Fibroblast of gingiva (primary cell): ENCODE data around the gene ENOSF1.
A peak's percentile ranks its signal among the peaks of the same experiment; 100 is the strongest.
"Not testable (repeated sequence)": the region's sequence is repeated elsewhere in the genome, so short reads cannot be mapped to it uniquely, and the experiment has no call there.

Experiments
- DNase-seq: peaks from one replicate; pipeline ENCODE4 v3.0.0-alpha.2; 2011; ENCODE audit warnings: low read depth

The ENOSF1 gene, protein sequence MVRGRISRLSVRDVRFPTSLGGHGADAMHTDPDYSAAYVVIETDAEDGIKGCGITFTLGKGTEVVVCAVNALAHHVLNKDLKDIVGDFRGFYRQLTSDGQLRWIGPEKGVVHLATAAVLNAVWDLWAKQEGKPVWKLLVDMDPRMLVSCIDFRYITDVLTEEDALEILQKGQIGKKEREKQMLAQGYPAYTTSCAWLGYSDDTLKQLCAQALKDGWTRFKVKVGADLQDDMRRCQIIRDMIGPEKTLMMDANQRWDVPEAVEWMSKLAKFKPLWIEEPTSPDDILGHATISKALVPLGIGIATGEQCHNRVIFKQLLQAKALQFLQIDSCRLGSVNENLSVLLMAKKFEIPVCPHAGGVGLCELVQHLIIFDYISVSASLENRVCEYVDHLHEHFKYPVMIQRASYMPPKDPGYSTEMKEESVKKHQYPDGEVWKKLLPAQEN

GRCh38 chr18:712401-713134 lies at the start of gene ENOSF1:
Gene ENOSF1, minus strand, starts transcription at chr18:712630. Its CDS starts 43 bp downstream, at chr18:712587.
- peak; percentile 84 for DNase-seq

DNA sequence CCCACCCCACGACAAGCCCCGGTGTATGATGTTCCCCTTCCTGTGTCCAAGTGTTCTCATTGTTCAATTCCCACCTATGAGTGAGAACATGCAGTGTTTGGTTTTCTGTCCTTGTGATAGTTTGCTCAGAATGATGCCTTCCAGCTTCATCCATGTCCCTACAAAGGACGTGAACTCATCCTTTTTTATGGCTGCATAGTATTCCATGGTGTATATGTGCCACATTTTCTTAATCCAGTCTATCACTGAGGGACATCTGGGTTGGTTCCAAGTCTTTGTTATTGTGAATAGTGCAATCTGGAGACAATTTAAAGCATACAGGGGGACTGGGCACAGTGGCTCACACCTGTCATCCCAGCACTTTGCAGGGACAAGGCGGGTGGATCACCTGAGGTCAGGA lies 47.4 kb upstream of the ENOSF1 start:
- not testable (repeated sequence) for DNase-seq

DNA sequence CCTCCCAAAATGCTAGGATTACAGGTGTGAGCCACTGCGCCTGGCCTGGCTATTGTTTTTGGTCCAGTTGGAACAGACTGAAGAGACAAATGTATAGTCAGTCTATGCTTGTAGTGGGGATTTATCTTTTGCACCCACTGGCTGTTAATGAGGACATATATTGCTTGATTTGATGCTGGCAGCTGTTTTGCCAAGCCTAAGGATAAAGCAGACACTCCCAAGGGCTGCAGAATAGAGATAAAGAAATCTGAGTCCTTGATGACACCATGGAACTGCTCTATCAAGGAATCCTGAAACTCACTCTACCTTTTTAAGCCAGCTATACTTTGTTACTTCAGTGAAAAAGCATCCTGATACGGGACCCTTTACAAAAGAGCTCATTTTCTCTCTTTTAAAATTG lies 43.1 kb upstream of the ENOSF1 start:
- no peak for DNase-seq

- no peak for DNase-seq
These were observed 42.2 kb upstream of the ENOSF1 start for GRCh38 chr18:754656-755055.

GRCh38 chr18:750456-750855 lies 38.0 kb upstream of the ENOSF1 start:
- DNase-seq, result no peak

DNA sequence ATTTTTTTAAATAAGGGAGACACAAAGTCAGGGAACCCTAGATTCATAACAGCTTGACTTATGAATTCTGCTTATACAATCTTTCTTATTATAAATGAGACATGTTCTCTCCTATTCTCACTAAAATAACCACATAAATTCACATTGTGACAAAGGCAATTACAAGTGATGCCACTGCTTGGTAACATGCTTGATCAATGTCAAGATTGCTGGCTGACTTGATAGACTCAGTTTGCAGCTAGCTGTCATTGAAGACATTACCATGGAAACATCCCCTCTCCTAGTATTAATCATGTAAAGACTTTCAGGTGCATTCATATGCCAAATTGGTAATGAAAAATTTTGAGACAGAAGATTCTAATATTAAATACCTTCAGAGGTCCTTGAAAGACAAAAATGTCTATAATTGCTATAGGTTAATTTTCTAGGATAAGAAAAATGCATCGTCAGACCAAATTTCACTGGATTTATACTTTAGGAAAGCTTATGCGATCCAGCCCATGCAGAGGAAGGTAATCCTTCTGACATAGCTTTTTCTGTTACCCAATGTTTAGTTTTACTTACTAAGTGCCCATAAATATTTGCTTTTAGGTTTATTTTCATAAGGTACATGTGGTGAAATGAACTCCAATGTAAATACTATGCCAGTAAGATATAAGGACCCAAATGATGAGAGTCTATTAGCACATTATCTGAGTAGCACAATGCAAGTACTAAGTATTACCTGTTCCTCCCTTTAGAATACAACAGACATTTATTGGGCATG lies 32.6 kb upstream of the ENOSF1 start:
- DNase-seq, result no peak

- peak; percentile 36 for DNase-seq
These were observed 29.6 kb upstream of the ENOSF1 start for GRCh38 chr18:741931-742512.

GRCh38 chr18:732371-732770 lies 19.9 kb upstream of the ENOSF1 start:
- DNase-seq, result no peak

- DNase-seq, result no peak
These were observed 18.8 kb upstream of the ENOSF1 start for GRCh38 chr18:731185-731584.

GRCh38 chr18:730692-731091 lies 18.3 kb upstream of the ENOSF1 start:
- DNase-seq, result no peak

- not testable (repeated sequence) for DNase-seq
These were observed 17.7 kb upstream of the ENOSF1 start for GRCh38 chr18:730120-730519.

- DNase-seq, result no peak
These were observed 13.2 kb upstream of the ENOSF1 start for GRCh38 chr18:725646-726045.

DNA sequence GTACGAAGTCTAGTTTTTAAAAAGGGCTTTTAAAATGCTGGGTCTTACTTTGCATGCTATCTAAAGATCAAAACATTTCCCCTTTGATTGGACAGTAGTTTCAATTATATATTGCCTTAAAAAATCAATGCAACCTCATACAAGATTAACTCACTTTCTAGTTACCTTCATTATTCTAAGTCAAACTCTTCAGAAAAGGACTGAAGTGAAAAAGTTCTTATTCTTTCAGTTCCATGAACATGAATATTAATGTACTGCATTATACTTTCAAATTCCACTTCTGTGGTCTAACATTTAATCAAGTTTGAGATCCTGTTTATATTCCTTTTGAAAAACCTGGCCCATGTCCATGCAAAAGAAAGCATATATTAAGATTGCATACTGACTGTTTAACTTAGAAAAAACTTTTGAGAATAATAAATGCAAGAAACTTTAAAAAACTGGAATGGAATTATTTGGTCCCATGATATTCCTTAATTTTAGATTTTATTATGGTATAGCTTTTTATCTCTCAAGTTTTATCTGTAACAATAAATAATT lies 11.2 kb upstream of the ENOSF1 start:
- no peak for DNase-seq

DNA sequence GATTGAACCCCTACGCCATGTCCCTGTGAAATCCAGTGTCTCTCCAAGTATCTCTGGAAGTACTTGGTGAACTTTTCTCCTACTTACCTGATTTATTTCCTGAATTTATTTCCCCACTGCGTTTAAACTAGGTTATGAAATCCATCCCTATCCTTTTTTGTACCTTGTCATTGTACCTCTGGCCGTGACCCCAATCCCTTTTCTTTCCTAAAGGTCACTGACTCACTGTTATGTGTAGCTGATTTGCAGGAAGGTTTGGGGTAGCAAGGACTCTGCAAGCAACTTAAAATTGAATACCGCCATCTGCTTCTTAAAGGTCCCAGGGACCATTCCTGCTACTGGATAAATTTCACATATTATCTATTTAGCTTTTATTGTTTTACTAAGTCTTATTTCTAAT lies 4.6 kb upstream of the ENOSF1 start:
- no peak for DNase-seq

- DNase-seq, result peak; percentile 80
These were observed 3.2 kb upstream of the ENOSF1 start for GRCh38 chr18:715626-716025.

DNA sequence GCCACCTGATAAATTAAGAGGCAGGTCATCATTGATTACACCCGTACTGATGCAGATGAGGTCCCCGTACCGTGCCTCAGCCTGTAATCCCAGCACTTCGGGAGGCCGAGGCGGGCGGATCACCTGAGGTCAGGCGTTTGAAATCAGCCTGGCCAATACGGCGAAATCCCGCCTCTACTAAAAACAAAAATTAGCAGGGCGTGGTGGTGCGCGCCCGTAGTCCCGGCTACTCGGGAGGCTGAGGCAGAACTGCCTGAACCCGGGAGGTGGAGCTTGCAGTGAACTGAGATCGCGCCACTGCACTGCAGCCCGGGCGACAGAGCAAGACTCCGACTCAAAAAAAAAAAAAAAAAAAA lies 683 bp upstream of the ENOSF1 start:
- DNase-seq, result no peak

DNA sequence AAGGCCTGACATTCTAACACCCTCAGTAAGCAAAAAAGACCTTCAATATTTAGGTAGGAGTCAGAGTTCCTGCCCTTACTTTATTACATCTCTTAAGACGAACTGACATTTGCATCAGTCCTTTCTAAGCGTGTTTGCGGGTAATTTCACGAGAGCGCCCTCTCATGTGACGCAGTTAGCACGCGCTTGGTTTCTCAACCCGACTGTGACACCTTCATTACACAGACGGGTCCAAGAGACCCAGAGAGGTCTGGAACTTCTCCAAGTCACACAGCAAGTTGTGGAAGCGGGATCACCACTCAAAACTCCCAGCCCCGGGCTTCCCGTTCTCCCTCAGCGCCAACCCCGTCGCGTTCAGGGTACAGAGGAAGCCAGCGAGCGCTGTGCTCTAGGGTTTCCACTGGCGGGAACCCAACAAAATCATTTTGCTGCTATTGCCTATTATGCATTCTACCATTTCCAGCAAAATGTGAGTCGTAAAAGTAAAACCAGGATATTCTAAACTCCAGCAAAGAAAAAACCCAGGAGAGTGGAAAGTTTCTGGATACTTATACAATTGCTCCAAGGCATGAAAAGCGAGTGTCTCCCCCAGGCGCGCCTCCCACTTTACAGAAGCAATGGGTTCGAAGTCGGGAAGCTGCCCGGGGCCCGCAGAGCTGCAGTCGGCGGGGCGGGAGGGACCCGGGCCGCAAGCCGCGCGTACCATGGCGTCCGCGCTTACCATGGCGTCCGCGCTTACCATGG lies 601 bp downstream of the ENOSF1 start:
- peak; percentile 93 for DNase-seq

- DNase-seq, result no peak
These were observed 1.1 kb downstream of the ENOSF1 start for GRCh38 chr18:711310-711656.

DNA sequence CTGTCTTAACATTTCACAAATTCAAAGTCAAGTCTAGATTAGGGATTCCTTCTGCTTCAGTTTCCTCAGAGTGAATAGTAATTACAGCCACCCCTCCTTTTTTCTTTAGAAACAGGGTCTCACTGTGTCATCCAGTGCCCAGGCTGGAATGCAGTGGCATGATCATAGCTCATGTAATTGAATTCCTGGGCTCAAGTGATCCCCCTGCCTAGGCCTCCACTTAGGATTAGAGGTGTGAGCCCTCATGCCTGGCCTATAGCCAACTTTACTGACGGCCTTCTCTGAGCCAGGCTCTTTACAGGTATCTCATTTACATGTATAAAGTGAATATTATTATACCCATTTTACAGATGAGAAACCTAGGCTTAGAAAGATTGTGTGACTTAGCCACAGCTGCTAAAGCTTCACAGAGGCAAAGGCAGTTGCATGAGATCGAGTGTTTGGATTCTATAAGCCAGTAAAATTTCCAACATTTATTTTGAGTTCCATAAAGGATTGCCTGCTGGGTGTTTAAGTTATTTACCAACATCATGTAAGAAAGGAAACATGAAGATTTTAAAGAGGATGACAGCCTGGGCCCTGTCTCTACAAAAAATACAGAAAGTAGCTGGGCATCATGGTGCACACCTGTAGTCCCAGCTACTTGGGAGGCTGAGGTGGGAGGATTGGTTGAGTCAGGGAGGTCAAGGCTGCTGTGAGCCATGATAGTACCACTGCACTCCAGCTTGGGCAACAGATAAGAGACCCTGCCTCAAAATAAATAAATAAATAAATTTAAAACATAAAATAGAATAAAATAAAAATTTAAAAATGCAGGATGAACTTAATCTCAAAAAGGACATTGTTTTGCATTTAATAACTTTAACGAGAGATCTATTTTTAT lies 1.8 kb downstream of the ENOSF1 start:
- DNase-seq, result no peak

GRCh38 chr18:709771-710170 lies 2.7 kb downstream of the ENOSF1 start:
- no peak for DNase-seq
